Head of caudate nucleus (tissue), 42 donors: Measurements from ENCODE around the gene SLC35F3.

Experiments used
- DNase-seq, 42 donors: peaks; one replicate each; pipeline versions ENCODE4 v3.0.0 to v3.0.0-alpha.2; 2020 to 2021; ENCODE audit warnings: mixed read lengths in 7 of 42
- intact Hi-C: fragments of 100-400 bp; cut with DNase I; formaldehyde crosslinking; loops from one replicate; pipeline ENCODE4 v1.15.0; 2022

Gene SLC35F3

GRCh38 chr1:234007684-234008083 lies 103.2 kb downstream of the SLC35F3 start:
- no peak for DNase-seq
- intact Hi-C loops, result no loop called here

DNA sequence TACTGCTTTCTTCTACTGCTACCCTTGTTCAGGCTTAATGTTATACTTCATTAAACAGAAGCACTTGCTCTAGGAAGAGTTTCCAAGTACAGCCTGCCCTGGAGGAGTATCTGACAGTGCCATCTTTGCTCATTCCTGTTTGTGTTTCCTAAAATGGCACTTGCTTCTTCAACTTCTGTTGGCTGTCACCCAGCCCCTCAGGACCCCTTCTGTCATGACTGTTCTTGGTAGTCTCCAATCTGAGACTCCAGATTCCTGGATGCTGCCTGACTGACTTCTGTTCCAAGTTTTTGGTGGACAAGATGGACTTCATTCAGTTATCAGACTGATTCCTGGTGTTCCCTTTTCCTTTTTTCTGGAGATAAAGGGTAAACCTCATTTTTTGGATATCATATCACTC lies 104.1 kb downstream of the SLC35F3 start:
- intact Hi-C loops, result no loop called here
- no peak for DNase-seq

DNA sequence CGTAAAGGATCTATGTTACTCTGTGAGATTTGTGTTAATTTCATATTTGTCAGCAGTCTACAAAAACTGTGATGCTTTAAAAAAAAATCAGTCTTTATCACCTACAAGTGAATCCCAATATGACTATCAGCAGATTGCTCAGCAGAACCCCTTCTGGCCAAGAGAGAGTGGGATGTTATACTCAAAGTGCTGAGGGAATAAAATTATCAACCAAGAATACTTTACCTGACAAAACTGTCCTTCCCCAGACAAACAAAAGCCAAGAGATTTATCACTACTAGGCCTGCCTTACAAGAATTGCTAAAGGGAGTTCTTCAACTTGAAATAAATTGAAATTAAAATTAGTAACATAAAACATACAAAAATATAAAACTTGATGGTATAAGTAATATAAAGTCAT lies 105.2 kb downstream of the SLC35F3 start:
- DNase-seq, result no peak
- intact Hi-C loops, result no loop called here

- intact Hi-C loops, result no loop called here
- DNase-seq, result no peak
Measured at GRCh38 chr1:234014208-234014607, 109.7 kb downstream of the SLC35F3 start.

- intact Hi-C loops, result no loop called here
- DNase-seq, result no peak
Measured at GRCh38 chr1:234018816-234019215, 114.3 kb downstream of the SLC35F3 start.

DNA sequence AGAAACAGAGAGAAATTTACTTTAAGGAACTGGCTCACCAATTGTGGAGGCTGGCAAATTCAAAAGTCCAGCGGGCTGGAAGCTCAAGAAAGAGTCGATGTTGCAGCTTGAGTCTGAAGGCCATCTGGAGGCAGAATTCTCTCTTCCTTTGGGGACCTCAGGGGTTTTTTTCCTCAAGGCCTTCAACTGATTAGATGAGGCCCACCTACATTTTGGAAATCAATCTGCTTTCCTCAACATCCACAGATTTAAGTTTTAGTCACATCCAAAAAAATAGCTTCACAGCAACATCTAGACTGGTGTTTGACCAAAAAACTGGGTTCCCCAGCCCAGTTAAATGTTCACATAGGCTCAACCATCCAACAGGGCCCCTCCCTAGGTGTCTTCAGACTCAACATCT lies 114.9 kb downstream of the SLC35F3 start:
- no peak for DNase-seq
- intact Hi-C loops, result no loop called here

- DNase-seq, result no peak
- intact Hi-C loops, result no loop called here
Measured at GRCh38 chr1:234022302-234022701, 117.8 kb downstream of the SLC35F3 start.

DNA sequence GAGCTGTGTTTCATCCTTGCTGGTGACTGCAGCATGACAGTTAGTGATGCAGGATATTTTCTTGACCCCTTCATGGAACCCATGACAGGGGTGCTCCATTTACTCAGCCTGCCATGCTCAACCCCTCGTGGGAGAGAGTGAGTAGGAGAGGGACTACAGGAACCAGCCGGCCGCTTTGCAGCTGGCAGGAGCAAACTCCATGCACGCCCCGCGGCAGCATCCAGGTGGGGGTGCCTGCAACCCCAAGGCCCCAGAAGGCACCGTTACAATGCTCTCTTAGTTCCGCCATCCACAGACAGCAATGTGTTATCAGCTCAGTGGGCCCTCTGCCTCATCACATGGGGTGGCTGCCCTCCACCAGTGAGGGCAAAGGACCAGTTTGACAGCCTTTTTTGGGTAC lies 135.1 kb downstream of the SLC35F3 start:
- no peak for DNase-seq
- intact Hi-C loops, result no loop called here

DNA sequence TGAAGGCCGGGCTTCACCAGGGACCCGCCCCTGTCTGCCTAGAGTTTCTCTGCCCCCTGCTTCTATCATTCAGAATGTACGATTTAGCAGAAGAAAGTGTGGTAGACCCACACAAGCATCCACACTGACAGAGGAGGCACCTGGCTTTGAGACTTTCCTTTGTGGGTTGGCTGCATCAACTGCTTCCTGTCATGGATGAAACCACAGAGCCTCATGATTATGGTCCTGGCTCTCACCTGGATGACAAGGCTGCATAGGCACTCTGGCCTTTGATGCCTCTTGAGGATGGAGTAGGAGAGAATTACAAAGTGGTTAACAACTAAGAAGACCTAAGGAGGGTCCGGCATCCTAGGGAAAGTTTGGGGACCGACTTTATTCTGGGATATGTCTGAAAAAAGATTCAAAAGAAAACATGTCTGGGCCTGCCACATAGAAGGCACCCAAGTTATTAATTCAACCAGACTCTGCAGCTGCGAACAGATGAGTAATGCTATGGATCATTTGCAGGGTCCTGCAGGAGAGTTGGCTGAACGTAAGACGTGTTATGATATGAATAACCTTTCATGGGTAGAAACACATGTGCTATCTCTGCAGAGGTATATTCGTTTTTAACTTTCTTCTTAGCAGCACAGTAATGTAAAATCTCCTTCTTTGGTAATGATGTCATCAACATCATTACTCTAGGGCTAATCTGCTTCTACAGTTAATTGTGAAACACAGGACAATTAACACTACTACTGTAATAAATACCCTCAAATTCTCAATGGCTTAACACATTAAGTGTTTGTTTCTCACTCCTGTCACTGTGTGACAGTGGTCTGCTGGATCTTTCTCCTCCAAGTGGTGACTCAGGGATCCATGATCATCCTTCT lies 136.2 kb downstream of the SLC35F3 start:
- intact Hi-C loops, result no loop called here

GRCh38 chr1:234044079-234044478 lies 139.6 kb downstream of the SLC35F3 start:
- intact Hi-C loops, result no loop called here
- no peak for DNase-seq

More for the DNA sequence above, 136.2 kb downstream of the SLC35F3 start:
- no peak for DNase-seq

DNA sequence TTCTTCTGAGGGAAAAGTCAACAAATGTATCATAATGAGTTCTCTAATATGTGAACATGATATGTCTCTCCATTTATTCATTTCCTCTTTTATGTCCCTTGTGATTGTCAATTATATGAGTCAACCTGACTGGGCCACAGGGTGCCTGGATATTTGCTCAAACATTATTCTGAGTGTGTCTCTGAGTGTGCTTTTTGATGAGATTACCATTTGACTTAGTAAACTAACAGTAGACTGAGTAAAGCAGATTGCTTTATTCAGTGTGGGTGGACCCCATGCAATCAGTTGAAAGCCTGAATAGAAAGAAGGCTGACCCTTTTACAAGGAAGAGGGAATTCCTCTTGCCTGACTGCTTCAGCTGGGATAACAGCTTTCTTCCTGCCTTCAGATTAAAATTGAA lies 142.6 kb downstream of the SLC35F3 start:
- no peak for DNase-seq
- intact Hi-C loops, result no loop called here

GRCh38 chr1:234062166-234062565 lies 157.7 kb downstream of the SLC35F3 start:
- intact Hi-C loops, result no loop called here
- no peak for DNase-seq

DNA sequence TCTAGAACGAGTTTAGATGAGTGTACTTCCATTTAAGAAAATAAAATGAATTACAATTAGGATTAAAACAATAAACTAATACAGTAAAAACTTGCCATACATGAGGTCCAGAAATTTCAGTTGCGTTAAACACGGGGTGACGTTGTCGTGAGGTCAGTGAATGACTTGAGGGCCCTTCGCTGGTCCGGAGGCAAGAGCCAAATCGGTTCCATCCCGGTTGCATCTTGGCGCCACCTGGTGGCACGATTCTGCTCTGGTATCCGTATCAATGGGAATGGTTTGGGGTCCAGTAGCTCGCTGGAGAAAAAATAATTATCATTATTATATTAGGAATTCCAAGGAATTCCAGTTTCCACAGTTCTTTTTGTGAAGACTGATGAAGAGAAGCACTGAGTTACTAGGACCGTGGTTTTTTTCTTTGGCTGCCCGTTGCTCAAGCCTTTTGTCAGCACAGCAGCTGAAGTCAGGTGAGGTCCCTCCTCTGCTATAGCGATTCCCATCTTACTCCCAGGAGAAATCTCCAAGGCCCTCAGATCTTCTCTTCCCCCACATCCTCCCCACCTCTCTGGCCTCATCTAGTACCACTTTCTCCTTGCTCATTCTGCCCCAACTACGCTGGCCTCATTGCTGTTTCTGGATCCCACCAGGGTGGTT lies 161.4 kb downstream of the SLC35F3 start:
- DNase-seq, result peak; percentile 25 to 94 (median 82)
- intact Hi-C loops, result no loop called here

- intact Hi-C loops, result no loop called here
- no peak for DNase-seq
Measured at GRCh38 chr1:234067581-234068337, 163.3 kb downstream of the SLC35F3 start.

- DNase-seq, result no peak
- intact Hi-C loops, result no loop called here
Measured at GRCh38 chr1:234069760-234070159, 165.3 kb downstream of the SLC35F3 start.

- intact Hi-C loops, result no loop called here
- peak; percentile 38 to 91 (median 72) for DNase-seq
Measured at GRCh38 chr1:234072793-234073192, 168.3 kb downstream of the SLC35F3 start.

- DNase-seq, result no peak
- intact Hi-C loops, result no loop called here
Measured at GRCh38 chr1:234078143-234078542, 173.7 kb downstream of the SLC35F3 start.

DNA sequence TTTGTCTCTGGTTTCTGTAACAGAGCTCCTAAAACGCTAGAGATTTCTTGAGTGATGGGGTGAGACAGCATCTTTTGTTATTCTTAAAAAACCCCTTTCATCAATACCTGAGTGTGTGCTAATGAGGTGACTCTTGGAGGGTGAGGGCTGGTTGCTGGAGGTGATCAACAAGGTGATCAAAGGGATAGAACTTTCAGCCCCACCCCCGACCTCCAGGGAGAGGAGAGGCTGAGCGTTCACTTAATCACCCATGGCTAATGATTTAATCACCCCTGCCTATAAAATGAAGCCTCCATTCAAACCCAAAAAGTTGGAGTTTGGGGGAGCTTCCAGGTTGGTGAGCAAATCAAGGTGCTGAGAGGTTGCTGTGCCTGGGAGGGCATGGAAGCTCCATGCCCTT lies 175.4 kb downstream of the SLC35F3 start:
- intact Hi-C loops, result no loop called here
- DNase-seq, result no peak

DNA sequence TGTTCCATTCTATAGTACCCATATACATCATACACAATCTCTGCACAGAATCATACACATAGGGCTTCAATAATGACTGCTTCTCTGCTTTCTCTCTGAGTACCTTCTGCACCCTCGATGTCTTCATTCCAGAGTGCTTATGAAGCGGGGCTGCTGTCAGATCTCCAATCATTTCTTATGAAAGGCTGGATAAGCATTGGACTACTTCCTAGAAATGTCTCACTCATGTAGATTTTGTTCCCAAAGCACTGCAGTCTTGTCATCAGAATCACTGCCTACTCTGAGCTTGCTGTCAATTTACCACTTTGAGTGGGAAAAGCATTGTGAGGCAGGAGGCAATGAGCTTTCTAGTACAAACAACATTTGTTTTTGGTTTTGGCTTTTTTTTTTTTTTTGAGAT lies 179.0 kb downstream of the SLC35F3 start:
- DNase-seq, result peak in 11 of 42 donors; percentile 7 to 70 (median 48)
- intact Hi-C loops, result no loop called here

- no peak for DNase-seq
Measured at GRCh38 chr1:234089396-234089795, 184.9 kb downstream of the SLC35F3 start.

More at GRCh38 chr1:234089396-234089795, 184.9 kb downstream of the SLC35F3 start:
- intact Hi-C loops, result no loop called here
